Glomerular endothelial cell (primary cell): ENCODE data around the gene ERC1. TPM values are rescaled to one million over a fixed set of nuclear protein-coding genes. Genes with fewer than 3 reads are reported as not detected.
"Not testable (repeated sequence)": the region's sequence is repeated elsewhere in the genome, so short reads cannot be mapped to it uniquely, and the experiment has no call there.

Source experiments
- DNase-seq: peaks from one replicate; pipeline ENCODE4 v3.0.0-alpha.2; 2011; ENCODE audit warnings: low read depth, low spot score; ENCODE audit errors: extremely low read depth
- total RNA-seq: library from RNA; depleted of rRNA; stranded (reverse); fragments of >200 nt; gene quantifications from 2 replicates; pipeline ENCODE4 v1.2.3, GENCODE V29; 2015

Gene ERC1
- total RNA-seq, 1 donor from 2014 or later, result 44.4 TPM

DNA sequence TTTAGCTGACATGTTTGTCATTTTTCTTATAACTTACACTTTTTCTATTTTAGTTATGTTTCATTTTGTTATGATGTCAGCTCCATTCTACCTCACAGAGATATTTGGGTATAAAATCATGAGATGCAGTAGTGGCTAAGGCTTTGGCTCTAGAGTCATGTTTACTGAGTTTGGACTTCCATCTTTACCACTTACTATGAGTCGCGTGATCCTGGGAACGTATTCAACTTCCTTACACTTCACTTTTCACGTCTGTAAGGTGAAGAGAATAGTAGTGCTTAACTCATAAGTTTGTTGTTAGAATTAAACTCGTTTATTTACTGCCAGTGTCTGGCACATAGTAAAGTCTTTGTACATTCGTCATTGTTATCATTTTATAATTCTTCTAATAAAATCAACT lies 126.3 kb downstream of the ERC1 start:
- DNase-seq, result no peak

DNA sequence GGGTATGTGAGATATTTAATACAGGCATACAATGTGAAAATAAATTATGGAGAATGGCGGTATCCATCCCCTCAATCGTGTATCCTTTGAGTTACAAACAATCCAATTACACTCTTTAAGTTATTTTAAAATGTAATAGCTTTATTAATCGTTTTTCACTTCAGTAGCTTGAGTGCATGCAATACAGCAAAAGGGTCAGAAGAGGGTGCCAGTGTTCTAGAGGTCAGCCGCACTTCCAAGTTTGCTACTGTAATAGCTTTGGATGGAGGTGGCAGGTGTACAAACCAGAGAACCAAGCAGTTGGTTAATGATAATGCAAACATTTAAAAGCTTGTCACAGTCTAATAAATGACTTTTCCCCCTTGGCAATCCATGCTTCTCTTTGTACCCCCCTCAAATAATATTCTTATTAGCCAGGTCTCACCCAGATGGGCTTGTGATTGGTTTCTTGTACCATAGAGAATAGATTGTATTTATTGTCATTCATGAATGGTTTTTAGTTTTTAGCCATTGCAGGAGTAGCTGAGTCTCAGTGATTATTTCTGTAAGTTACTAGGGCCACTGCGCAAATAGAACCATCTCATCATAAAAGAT lies 127.0 kb downstream of the ERC1 start:
- DNase-seq, result peak; percentile 69

DNA sequence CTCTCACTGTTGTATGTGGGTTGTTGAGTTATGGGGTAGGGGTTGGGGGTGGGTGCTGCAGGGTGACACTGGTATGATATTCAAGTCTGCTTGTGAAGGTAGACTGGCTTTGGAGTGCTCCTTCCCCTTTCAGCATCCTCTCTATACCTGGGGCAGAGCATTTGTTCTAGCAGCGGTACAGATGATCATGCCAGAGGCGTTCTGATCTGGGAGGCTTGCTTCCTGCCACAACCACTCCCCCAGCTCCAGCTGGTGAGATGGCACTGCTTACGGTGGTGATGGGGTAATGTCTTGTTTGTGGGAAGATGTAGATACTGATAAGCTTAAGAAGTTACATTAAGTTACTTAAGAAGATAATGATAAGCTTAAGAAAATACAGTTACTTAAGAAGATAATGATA lies 131.8 kb downstream of the ERC1 start:
- no peak for DNase-seq

DNA sequence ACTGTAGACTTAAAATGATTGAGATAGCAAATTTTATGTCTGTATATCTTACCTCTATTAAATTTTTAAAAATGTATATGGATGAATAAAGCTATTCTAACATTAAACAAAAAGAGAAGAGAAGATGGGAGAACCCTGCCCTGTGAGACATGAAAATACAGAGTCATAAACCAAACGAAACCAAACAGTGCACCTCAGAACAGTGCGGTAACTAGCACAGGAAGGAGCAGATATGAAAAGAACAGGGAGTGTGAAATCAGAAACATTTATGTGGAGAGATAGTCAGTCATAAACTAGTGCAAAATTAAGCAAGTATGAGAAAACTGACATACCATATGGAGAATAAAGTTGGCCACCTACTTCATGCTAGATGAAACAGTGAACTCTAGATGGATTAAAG lies 135.1 kb downstream of the ERC1 start:
- no peak for DNase-seq

DNA sequence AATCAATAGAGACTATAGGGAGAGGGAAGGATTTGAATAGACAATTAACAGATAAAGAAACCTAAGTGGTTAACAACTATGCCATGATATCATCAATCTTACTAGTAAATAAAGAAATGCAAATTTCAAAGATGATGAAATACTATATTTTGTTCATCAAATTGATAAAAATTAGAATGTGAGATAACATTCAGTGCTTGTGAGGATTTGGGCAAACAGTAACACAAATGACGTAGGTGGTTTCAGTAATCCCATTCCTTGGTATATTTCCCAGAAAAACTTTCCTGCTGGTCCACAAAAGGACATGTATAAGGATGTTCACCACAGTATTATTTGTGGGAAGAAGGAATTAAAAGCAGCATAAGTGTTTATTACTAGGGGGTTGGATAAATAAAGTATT lies 136.0 kb downstream of the ERC1 start:
- no peak for DNase-seq

DNA sequence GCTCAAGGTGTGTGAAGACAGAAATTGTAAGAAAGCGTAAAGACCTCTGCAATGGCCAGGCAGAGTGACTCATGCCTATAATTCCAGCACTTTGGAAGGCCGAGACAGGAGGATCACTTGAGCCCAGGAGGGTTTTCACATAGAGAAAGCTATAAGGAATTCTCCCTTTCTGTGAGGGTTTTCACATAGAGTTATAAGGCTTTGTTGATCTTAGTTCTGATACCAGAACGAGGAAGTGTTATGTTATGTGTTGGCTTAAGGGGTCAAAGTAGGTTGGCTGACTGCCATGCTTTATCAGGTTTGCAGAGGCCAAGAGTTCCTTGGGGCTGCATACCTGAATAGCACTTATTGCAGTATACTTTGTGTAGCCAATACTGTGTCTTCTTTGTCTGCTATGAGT lies 139.1 kb downstream of the ERC1 start:
- peak; percentile 52 for DNase-seq

DNA sequence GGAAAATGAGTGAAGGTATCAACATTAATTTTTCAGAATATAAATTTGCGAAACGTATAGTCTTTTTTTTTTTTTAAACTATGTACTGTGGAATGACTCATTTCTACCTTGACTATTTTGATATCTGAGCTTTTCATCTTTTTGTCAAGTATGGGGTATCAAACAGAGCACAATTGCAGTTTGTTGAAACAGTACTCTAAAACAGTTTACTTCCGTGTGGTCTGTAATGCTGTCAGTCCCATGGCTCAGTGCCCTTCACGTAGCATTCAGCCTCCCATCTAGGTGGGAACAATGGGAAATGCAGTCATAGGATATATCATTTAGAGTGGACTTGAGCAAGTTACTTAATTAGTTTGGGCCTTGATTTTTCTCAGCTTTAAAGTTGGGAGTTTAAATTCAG lies 139.5 kb downstream of the ERC1 start:
- DNase-seq, result no peak

DNA sequence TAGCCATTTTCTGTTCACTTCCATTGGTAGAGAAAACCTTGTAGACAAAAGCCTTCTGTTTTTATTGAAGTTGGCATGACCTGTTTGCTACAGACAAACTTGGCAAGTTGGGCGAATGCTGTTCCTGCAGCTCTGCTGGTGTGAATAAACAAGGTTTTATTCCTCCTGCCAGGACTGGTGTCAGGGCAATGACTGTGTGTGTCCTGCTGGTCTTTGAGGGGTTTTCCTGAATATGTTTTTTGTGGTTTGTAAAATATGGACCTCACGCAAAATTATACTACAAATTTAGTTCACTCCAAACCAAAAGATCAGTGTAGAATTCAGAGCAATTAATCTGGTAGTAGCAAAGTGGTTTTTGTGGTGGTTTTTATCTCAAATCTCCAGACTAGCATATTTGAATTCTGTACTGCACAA lies 140.8 kb downstream of the ERC1 start:
- DNase-seq, result no peak

DNA sequence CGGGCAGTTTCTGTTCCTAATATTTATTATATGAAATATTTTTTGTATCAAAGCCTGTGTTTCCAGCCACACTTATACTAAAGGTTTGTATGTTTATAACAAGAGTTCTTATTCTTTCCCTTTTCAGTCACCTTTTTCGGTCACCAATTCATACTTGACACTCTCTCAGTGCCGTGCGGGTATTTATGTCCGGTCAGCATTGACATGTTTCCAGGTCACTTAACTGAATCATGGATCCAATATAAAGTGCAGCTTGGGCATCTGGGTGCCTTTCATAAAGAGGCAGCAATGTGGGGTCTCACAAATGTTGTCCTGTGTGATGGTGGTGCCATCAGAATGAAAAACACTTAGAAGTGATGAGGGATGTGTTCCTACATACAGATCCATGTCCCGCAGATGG lies 141.3 kb downstream of the ERC1 start:
- no peak for DNase-seq

DNA sequence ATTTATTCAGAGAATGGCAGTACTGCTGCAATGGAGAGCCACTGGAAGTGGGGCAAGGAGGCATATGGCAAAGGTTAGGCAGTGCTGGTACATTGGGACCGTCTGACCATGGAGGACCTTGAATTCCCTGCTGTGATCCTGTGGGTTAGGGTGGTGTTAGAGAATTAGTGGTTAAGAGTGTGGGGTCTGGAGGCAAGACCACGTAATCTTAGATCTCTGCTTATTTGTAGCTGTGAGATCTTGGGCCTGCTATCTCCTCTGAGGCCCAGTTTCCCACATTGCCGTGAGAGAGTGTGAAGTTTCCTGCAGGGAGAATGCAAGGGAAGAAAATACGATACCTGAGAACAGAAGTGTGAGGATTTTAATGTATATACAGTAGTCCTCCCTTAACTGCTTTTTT lies 147.7 kb downstream of the ERC1 start:
- DNase-seq, result no peak

DNA sequence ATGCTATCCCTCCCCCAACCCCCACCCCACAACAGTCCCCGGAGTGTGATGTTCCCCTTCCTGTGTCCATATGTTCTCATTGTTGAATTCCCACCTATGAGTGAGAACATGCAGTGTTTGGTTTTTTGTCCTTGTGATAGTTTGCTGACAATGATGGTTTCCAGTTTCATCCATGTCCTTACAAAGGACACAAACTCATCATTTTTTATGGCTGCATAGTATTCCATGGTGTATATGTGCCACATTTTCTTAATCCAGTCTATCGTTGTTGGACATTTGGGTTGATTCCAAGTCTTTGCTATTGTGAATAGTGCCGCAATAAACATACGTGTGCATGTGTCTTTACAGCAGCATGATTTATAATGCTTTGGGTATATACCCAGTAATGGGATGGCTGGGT lies 155.7 kb downstream of the ERC1 start:
- DNase-seq, result not testable (repeated sequence)

DNA sequence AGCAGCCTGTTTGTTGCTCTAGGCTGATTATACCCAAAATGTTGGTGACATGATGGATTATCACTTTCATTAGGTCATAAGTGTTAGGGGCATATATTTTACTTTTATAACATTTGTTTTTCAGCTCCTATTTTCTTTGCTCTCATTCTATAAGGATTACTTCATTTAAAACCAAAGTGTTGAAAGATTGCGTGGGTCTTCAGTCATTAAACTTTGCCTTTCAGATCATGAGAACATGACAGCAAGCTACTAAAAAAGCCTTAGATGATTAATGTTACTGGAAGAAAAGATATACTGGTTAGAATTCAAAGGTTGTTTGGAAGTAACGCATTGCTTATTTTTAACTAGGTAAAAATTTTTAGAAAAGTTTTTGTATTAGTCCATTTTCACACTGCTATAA lies 156.8 kb downstream of the ERC1 start:
- DNase-seq, result no peak

DNA sequence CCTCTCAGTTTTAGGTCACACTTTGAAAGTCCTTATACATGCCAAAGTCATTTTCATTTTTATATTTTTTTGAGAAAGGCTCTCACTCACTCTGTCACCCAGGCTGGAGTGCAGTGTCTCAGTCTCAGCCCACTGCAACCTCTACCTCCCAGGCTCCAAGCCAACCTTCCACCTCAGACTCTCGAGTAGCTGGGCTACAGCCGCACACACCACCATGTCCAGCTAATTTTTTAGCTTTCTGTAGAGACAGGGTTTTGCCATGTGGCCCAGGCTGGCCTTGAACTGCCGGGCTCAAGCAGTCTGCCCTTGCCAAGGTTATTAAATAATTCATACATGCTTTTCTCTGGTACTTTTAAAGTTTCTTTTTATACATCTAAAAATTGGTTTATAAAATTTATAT lies 166.0 kb downstream of the ERC1 start:
- DNase-seq, result no peak

DNA sequence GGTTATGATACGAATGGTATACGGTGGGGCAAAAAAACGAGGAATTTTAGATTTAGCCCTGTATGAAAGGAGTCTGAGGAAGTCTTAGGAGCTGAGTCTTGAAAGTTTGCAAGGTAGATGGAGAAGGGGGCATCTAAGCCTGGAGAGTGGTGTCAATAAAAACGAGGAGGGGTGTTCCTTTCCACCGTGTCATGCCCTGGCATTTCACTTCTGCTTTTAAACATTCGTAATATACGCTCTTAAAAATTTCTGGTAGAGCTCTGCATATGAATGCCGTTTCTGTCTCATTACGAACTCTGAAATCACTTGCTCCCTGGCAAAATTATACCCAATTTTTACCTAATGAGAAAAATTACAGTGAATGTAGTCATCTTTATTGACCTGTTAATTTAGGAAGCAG lies 170.2 kb downstream of the ERC1 start:
- no peak for DNase-seq

DNA sequence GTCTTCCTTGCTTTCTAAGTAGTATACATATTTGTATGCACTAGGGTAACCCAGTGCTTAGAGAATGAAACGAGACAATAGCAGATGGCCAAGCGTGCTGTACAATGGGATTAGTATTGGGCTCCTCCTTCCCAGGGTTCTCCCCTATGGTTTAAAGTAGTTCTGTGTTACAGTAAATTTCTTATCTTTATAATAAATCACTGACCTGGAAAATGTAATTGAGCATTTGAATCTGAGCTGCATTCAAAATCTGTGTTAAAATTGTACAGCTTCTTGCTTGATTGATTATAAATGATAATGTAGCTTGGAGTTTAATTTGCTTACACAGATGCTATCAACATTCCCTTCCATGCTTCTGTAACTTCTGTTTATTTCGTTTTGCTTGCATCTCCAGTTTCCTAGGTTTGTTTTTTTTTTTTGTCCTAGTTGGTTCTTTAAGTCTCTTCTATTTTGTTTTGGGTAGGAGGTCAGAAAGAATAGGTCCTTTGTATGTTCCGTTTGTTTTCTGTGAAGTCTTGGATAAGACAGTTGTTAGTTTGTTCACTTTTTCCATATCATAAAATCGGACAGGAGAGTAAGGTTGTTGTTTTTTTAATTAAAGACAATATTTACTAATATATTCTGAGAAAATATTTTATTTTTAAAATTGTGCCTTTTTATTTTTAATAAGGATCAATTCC lies 171.2 kb downstream of the ERC1 start:
- no peak for DNase-seq

DNA sequence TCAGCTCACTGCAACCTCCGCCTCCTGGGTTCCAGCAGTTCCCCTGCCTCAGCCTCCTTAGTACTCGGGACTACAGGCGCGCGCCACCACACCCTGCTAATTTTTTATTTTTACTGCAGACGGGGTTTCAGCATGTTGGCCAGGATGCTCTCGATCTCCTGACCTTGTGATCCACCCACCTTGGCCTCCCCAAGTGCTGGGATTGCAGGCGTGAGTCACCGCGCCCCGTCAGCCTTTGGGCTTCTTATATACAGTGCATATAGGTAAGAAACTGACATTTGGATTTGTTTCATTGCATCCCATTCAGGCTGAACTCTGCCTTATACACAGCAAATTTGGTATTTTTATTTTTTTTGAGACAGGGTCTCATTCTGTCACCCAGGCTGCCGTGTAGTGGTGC lies 176.8 kb downstream of the ERC1 start:
- no peak for DNase-seq

DNA sequence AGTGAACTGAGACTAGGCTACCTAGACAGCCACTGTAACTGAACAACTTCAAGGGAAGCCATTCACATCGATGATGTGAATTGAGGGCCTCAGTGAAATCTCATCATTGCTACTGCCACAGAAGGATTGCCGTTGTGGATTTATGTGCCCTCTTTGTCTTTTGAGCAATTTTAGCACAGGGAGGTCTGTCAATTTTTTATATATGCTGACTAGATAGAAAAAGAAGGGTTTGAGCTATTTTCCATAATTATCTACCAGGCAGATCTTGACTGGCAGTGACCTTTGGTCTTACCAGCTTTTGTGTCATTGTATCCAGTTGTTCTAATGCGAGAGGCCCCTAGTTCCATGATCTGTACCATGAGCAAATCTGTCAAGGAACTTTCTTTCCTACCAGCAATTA lies 179.4 kb downstream of the ERC1 start:
- DNase-seq, result no peak

DNA sequence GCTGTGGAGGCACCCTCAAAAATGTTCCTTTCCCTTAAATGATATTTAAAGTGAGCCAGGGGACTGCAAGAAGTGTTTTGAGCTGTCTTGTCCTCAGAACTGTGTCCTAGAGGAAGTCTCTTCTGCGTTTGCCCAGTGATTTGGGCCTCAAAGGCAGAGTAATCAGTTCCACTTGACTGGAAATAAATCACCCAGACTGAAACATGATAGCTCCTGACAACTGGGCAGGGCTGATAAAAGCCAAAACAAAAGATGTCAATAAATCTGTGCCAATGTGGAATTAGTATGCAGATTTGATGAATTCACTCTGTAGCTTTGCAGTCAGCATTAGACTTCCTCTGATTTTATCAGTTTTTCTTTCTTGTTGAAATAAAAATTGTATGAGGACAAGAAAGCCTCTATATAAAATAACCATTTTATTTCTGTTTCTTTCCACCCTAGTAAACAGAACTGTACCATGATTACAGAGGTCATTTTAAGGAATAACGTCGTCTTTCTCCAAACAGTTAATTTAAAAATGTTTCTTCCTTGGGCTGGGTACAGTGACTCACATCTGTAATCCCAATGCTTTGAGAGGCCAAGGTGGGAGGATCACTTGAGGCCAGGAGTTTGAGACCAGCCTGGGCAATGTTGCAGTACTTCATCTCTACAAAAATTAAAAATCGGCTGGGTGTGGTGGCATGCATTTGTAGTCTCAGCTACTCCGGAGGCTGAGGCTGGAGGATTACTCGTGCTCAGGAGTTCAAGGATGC lies 180.8 kb downstream of the ERC1 start:
- peak; percentile 29 for DNase-seq

DNA sequence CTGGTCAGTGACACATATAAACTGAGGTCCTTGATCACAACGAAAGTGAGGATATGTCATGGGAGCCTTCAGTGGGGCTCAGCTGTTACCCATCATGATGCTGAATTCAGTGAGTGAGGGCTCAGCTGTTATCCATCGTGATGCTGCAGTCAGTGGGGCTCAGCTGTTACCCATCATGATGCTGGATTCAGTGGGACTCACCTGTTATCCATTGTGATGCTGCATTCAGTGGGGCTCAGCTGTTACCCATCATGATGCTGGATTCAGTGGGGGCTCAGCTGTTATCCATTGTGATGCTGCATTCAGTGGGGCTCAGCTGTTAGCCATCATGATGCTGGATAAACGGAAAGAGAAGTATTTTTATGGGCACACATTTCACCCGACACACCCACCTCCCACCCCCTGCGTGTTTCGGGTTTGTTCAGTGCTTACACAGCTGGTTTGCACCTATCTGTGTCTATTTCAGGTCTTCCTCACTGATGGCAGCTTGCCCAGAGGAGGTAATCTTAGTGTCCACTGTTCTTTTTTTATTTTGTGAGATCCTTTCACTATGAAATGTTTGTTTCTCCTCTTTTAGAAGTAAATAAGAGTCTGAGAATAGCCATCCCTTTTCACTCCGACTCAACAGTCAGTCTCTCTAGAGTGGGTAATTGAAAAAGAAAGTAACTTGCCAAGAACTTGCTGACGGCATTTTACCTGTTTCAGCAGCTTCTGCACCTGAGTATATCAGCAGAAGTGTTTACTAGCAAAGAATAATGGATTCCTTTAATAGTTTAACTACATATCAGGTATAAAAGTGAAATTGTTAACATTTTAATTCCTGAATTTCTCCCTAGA lies 183.0 kb downstream of the ERC1 start:
- no peak for DNase-seq

DNA sequence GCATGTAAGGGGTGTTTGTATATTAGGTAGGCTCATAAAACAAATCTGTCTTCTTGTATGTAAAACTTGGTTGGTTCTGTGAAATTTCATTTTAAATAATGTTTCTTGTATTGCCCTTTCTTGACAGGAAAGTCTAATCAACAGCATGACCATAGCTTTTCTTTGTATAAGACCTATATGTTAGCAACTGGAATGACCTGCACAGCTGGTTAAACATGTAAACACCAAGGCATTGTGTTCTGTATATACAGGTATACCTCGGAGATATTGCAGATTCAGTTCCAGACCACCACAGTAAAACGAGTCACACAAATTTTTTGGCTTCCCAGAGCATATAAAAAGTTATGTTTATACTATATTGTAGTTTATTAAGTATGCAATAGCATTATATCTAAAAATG lies 183.6 kb downstream of the ERC1 start:
- no peak for DNase-seq

DNA sequence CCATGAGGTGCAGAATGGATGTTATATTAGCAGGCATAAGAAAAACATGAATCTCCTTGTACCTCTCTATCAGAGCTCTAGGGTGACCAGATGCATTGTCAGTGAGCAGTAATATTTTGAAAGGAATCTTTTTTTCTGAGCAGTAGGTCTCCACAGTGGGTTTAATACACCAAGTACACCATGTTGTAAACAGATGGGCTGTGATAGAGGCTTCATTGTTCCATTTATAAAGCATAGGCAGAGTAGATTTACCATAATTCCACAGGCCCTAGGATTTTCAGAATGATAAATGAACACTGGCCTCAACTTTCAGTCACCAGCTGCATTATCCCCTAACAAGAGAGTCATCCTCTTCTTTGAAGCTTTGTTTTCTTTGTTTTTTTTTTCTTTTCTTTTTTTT lies 185.2 kb downstream of the ERC1 start:
- no peak for DNase-seq
